ENCODE results near the gene TMEM242.

The TMEM242 gene

GRCh38 chr6:157245436-157245835 is 77.9 kb downstream of the TMEM242 start:
- no peak for DNase-seq

DNA sequence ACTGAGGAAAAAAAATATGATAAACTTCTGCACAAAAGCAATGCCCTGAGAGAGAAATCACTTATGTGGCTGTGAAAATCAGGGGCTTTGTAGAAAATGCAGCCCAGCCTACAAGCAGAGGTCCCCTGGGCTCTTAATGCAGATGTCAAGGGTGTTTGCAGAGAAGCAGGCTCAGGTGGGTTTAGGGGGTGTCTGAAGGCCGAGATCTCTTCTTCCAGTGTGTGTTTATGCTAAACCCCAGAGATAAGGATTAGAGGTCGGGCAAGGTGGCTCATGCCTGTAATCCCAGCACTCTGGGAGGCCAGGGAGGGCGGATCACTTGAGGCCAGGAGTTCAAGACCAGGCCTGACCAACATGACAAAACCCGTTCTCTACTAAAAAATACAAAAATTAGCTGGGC is 78.5 kb downstream of the TMEM242 start:
- DNase-seq, result no peak

- no peak for DNase-seq
These were observed 79.1 kb downstream of the TMEM242 start for GRCh38 chr6:157244175-157244574.

DNA sequence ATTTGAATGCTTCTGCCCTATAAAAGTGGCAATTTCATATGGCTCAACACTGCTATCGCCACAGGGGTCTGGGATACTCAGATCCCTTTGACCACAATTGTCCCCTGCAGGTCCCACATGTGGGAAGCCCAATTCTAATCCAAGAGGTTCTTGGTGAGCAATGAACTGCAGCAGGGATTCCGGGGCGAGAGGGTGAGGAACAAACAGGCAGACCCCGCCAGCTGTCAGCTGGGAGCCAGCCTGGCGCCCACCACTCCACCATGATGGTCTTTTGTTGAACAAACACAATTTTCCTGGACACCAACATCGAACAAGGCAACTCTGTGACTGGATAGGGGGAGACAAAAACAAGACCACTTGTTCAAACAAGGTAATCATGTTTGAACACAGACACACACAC is 80.5 kb downstream of the TMEM242 start:
- no peak for DNase-seq

DNA sequence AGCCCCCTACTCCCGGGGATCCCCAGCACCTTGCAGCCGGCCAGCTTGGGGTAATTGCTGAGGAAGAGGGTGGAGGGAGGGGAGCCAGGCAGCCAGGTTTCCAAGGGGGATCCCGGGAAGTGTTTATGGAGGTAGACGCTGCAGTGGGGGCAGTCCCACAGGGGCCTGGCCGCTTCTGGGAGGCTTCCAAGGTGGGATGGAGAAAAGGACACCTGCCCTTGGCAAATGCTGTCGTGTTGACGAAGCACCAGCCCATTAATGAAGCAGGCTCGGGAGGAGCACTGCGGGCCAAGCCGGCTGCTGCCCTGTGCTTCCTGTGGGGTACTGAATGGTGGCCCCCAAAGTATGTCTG is 82.4 kb downstream of the TMEM242 start:
- DNase-seq, result no peak

- no peak for DNase-seq
These were observed 83.0 kb downstream of the TMEM242 start for GRCh38 chr6:157240059-157240959.

GRCh38 chr6:157239671-157240058 is 83.7 kb downstream of the TMEM242 start:
- DNase-seq, result no peak
